Middle frontal gyrus (tissue), 1 donor: ENCODE data around the gene C17orf107.
A peak's percentile ranks its signal among the peaks of the same experiment; 100 is the strongest.

Source experiments
- DNase-seq: peaks from one replicate; pipeline ENCODE4 v3.0.0-alpha.2; 2015; ENCODE audit warnings: low spot score; ENCODE audit errors: extremely low spot score

The C17orf107 gene

GRCh38 chr17:4934173-4934979 is 35.0 kb downstream of the C17orf107 start:
- no peak for DNase-seq

- DNase-seq: no peak
These were observed 36.3 kb downstream of the C17orf107 start for GRCh38 chr17:4935650-4936049.

GRCh38 chr17:4936436-4936835 is 37.1 kb downstream of the C17orf107 start:
- no peak for DNase-seq

DNA sequence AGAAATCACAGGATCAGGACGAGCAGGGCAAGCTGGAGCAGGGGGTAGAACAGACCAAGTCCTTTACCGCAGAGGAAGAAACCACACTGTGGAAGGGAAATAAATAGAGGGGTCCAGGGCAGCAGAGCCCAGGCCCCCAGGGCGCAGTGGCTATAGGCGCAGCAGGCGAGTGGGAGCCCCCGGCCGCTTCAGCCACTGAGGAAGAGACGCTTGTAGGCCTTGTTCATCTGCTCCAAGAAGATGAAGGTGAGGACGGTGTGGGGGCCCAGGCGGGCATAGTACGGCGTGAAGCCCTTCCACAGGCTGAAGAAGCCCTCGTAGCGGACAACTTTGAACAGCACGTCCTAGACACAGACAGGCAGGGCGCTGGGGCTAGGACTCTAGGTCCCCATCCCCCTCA is 38.2 kb downstream of the C17orf107 start:
- DNase-seq: no peak

DNA sequence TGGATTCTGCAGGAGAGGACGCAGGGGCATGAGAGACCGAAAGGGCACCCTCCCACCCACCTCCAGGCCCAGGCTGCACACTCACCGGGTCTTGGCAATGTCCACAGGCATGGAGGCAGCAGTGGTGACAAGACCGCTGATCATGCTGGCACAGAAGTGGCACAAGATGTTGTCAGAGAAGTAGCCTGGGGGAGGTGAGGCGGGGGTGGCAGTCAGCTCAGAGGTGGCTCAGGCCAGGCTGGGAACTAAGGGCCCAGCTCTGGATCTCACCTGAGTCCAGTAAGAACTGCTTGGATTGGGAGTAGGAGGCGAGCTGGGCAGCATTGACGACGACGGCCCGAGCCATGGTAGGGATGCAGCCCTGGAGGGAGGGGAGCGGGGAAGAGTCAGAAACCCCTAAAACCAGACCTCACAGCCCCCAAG is 38.7 kb downstream of the C17orf107 start:
- DNase-seq: no peak

GRCh38 chr17:4938688-4939545 is 39.6 kb downstream of the C17orf107 start:
- no peak for DNase-seq

DNA sequence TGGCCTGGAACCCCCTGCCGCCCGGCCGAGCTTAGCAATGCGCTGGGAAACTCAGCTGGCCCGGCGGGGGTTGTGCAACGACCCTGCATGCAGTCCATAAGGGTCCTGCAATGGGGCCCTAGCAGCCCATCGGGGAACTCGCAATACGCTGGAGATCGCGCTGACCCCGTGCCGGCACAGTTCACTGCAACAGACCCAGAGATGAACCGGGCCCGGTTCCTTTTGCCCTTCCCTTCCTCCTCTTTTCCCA is 40.1 kb downstream of the C17orf107 start:
- DNase-seq: no peak

DNA sequence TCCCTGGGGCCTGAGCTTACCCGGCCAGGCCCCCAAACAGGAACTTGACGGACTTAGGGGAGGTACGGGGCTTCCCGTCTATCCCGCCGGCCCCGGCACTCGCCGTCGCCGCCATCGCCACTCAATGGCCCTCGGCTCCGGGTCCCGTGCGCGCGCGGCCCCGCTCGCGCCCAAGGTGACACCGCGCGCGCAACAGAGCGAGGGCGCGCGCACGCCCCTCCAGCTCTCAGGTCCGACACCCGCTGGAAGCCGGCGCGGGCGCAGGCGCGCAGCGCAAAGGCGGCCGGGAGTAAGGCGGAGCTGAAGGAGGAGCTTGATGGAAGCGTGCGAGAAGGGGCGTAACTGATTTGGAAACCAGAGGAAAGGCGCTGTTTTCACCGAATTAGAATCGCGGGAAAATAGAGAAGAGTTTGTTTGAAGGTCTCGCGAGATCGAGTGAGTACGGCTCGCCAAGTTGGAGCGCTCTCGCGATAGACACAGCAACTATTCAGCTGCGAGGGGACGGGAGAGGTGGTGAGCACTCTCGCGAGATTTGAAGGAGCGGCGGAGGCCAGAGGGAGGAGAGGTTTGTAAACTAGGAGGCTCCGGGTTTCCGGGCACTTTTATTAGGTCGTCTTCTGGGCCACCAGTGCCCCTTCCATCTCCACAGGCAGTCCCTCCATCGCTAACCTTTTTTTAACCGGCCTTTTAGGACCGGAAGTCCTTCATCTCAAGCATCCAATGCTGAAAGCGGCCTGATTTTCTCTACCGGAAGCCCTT is 40.6 kb downstream of the C17orf107 start, which contains the start of the genes RNF167 and SLC25A11:
TSS of gene RNF167 (plus strand) at position 473 of the 759 bp plus-strand sequence. CDS start 642 bp downstream, outside the sequence.
TSS of gene SLC25A11 (minus strand) at position 251 of the 759 bp plus-strand sequence. CDS start at position 115, 136 bp downstream.
- peak; percentile 99 for DNase-seq

GRCh38 chr17:4940555-4941318 is 41.4 kb downstream of the C17orf107 start:
- no peak for DNase-seq

GRCh38 chr17:4941319-4941610 is 41.9 kb downstream of the C17orf107 start:
- DNase-seq: no peak

DNA sequence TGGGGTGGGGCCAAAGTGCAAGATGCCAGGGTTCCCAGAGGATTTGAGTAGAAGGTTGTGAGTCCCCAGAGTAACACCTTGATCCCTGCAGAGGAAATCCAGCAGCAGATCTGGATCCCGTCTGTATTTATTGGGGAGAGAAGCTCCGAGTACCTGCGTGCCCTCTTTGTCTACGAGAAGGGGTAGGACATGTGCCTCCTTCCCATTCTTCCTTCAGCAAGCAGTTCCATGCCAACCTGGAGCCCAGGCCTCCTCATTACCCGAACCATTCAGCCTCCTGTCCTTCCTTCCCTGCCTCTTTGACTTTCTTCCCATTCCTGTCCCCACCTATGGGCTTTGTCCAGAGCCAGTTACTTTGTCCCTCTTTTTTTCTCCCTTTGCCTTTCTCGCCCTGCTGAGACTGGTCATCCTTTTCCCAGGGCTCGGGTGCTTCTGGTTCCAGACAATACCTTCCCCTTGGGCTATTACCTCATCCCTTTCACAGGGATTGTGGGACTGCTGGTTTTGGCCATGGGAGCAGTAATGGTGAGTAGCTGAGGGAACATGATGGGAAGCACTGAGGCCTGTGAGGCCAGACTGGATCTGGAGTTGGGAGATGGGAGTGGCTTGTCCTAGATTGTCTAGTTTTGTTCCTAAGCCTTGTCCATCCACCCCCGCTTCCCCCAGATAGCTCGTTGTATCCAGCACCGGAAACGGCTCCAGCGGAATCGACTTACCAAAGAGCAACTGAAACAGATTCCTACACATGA is 43.6 kb downstream of the C17orf107 start:
- no peak for DNase-seq

DNA sequence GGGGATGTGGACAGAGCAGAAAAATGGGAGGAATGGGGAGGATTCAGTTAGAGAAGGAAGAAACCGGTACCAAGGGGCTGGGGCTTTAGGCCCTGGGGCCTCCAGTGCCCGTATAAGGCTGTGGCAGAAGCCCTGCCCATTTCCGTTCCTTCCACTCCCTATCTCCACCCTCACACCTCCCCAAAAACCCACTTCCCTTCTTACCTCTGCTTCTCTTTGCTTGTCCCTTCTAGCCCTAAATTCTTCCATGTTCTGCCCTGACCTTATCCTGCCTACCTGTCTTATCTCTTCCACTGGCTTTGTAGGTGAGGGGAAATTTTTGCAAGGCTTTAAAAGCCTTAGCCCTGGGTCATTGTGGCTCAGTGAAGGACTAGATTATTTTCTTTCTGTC is 44.8 kb downstream of the C17orf107 start:
- DNase-seq: no peak

- DNase-seq: no peak
These were observed 45.3 kb downstream of the C17orf107 start for GRCh38 chr17:4944554-4945175.

GRCh38 chr17:4945176-4945943 is 46.0 kb downstream of the C17orf107 start:
- no peak for DNase-seq

DNA sequence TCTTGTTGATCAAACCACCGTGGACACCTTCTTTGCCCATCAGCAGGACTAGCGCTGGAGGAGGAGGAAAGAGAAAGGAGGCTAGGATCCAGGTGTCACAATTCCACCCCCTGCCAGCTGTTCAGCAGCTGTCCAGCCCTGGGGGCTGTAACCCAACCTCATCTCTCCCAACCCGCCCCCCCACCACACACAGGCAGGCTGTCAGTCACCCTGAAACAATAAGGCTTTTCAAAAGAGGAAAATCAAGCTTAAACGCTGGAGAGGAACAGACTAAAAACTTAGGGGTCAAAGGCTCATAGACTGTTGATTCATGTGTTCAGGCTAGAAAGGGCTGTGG is 46.6 kb downstream of the C17orf107 start:
- no peak for DNase-seq

GRCh38 chr17:4946312-4946976 is 47.1 kb downstream of the C17orf107 start:
- no peak for DNase-seq

- no peak for DNase-seq
These were observed 47.7 kb downstream of the C17orf107 start for GRCh38 chr17:4947010-4947410.

GRCh38 chr17:4947411-4948165 is 48.3 kb downstream of the C17orf107 start:
- DNase-seq: no peak
